ENCODE measurements around the gene PARP12. TPM values are rescaled to one million over a fixed set of nuclear protein-coding genes. Genes with fewer than 3 reads are reported as not detected.
"Not testable (repeated sequence)": the region's sequence is repeated elsewhere in the genome, so short reads cannot be mapped to it uniquely, and the experiment has no call there.

The PARP12 gene, protein sequence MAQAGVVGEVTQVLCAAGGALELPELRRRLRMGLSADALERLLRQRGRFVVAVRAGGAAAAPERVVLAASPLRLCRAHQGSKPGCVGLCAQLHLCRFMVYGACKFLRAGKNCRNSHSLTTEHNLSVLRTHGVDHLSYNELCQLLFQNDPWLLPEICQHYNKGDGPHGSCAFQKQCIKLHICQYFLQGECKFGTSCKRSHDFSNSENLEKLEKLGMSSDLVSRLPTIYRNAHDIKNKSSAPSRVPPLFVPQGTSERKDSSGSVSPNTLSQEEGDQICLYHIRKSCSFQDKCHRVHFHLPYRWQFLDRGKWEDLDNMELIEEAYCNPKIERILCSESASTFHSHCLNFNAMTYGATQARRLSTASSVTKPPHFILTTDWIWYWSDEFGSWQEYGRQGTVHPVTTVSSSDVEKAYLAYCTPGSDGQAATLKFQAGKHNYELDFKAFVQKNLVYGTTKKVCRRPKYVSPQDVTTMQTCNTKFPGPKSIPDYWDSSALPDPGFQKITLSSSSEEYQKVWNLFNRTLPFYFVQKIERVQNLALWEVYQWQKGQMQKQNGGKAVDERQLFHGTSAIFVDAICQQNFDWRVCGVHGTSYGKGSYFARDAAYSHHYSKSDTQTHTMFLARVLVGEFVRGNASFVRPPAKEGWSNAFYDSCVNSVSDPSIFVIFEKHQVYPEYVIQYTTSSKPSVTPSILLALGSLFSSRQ
- 10 to 100 TPM; 25.7 to 28.7 TPM for total RNA-seq

DNA sequence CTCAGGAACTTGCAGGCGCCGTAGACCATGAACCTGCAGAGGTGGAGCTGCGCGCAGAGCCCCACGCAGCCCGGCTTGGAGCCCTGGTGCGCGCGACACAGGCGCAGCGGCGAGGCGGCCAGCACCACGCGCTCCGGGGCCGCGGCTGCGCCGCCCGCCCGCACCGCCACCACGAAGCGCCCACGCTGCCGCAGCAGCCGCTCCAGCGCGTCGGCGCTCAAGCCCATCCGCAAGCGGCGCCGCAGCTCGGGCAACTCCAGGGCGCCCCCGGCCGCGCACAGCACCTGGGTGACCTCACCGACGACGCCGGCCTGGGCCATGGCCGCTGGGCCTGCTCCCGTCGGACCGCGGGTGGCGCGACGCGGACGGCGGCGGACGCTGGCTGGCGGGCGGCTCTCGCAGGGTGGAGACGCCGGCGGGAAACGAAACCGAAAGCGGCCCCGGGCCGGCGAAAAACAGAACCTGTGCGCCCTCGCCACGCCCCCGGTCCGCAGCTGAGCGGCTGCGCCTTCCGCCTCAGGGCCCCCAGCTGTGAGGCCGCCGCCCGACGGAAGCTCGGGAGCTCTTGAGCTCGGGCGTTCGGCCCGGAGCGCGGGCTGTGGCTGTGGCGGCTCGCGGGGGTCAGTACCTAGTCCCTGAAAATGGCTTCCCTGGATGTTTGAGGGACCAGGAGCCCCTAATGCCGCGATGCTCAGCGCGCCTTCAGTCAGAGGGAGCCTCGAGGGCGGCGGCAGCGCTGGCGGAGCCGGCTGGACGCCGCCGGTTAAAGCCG lies at the start of gene PARP12:
Gene PARP12, minus strand, starts transcription at position 424 of the 772 bp plus-strand sequence. Its CDS starts 104 bp downstream, at position 320.
- Mint-ChIP-seq H3K4me3 (peak within 1 kb of the TSS; percentile 78), H3K27ac (peak within 1 kb of the TSS; percentile 75), H3K4me1 (peaks cover 36% of the 10 kb centered on the region), H3K36me3 (ENCODE audit: low read depth) (peaks cover 18% of the 10 kb centered on the region), H3K9me3 (ENCODE audit: low read depth) (peaks cover 16% of the 10 kb centered on the region), H3K27me3 (no peaks in the 10 kb centered on the region)
- intact Hi-C loops (cut with DNase I, micrococcal nuclease): loop anchor here (1.0 to 10.0 kb wide), 9 partner anchors 113 to 1492 kb away; partner anchors contain the start of genes AGK (in 1 of the 2), FMC1 (in 1 of the 2), KDM7A (in 1 of the 2) and MKRN1 (in 1 of the 2)
- POLR2A ChIA-PET: interaction anchor here (0.6 to 1.4 kb wide), 5 partner anchors 15 to 318 kb away, joined by 3 to 5 read pairs (median 4); partner anchors contain the start of gene KDM7A
- CTCF ChIA-PET: interaction anchor here (0.6 to 1.1 kb wide), 5 partner anchors 12 to 326 kb away, joined by 3 read pairs; no protein-coding TSS in a partner anchor
- ATAC-seq: peak; percentile 65
- peak; percentile 91 for DNase-seq

DNA sequence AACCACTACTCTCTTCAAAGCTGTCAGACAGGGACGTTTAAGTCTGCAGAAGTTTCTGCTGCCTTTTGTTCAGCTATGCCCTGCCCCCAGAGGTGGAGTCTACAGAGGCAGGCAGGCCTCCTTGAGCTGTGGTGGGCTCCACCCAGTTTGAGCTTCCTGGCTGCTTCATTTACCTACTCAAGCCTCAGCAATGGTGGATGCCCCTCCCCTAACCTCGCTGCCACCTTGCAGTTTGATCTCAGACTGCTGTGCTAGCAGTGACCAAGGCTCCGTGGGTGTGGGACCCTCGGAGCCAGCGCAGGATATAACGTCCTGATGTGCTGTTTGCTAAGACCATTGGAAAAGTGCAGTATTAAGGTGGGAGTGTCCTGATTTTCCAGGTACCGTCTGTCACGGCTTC lies 46.0 kb upstream of the PARP12 start:
- peaks cover 60% of the 10 kb centered on the region for H3K36me3 Mint-ChIP-seq (ENCODE audit: low read depth)
- DNase-seq; H3K9me3 Mint-ChIP-seq (ENCODE audit: low read depth); H3K4me1 Mint-ChIP-seq; H3K27me3 Mint-ChIP-seq; POLR2A ChIA-PET; intact Hi-C loops (cut with DNase I, micrococcal nuclease); ATAC-seq; H3K4me3 Mint-ChIP-seq; H3K27ac Mint-ChIP-seq: not testable (repeated sequence)
- CTCF ChIA-PET: interaction anchor here (0.6 kb wide), 1 partner anchor 90 kb away, joined by 3 read pairs; no protein-coding TSS in a partner anchor

- DNase-seq: no peak
- H3K4me1 Mint-ChIP-seq: no peaks in the 10 kb centered on the region
- no peaks in the 10 kb centered on the region for H3K27me3 Mint-ChIP-seq
- H3K9me3 Mint-ChIP-seq (ENCODE audit: low read depth): no peaks in the 10 kb centered on the region
- ATAC-seq: no peak
- H3K27ac Mint-ChIP-seq: no peak overlapping the region
- peaks cover 60% of the 10 kb centered on the region for H3K36me3 Mint-ChIP-seq (ENCODE audit: low read depth)
- POLR2A ChIA-PET: no interaction called here
- no peak overlapping the region for H3K4me3 Mint-ChIP-seq
- CTCF ChIA-PET: interaction anchor here (1.6 kb wide), 1 partner anchor 16 kb away, joined by 4 read pairs; no protein-coding TSS in a partner anchor
- intact Hi-C loops (cut with DNase I, micrococcal nuclease): no loop called here
Observed at GRCh38 chr7:140096459-140096858, 33.7 kb upstream of the PARP12 start.

GRCh38 chr7:140093375-140093774 lies 30.6 kb upstream of the PARP12 start:
- ChIA-PET CTCF (no interaction called here), POLR2A (no interaction called here)
- ATAC-seq (no peak), DNase-seq (no peak)
- Mint-ChIP-seq H3K9me3 (ENCODE audit: low read depth) (no peaks in the 10 kb centered on the region), H3K4me3 (no peak overlapping the region), H3K27me3 (no peaks in the 10 kb centered on the region), H3K4me1 (peaks cover 3% of the 10 kb centered on the region), H3K36me3 (ENCODE audit: low read depth) (peaks cover 48% of the 10 kb centered on the region), H3K27ac (no peak overlapping the region)
- intact Hi-C loops (cut with DNase I, micrococcal nuclease): no loop called here

DNA sequence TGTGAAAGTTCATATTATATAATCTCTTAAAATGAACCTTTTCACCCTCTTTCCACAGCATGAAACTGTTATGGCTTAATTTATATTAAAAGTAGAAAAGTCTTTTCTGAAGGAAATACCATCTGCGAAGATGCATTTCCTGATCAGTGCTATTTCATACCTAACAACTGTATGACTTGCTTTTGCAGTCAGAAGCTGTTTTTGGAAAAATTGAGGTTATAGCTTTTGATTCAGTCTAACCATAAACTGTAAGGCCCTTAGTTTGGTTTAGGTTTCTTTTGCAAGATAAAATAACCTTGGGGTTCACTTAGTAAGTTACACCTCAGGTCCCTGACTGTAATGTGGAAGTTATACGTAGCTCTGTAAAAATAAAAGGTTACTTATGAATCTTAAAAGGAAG lies 22.7 kb upstream of the PARP12 start:
- H3K9me3 Mint-ChIP-seq (ENCODE audit: low read depth): no peaks in the 10 kb centered on the region
- no peak overlapping the region for H3K4me3 Mint-ChIP-seq
- intact Hi-C loops (cut with DNase I, micrococcal nuclease): no loop called here
- no peaks in the 10 kb centered on the region for H3K27me3 Mint-ChIP-seq
- no peaks in the 10 kb centered on the region for H3K36me3 Mint-ChIP-seq (ENCODE audit: low read depth)
- peak overlapping the region; percentile 55 for H3K27ac Mint-ChIP-seq
- peak; percentile 42 for ATAC-seq
- no peak for DNase-seq
- CTCF ChIA-PET: no interaction called here
- H3K4me1 Mint-ChIP-seq: peaks cover 34% of the 10 kb centered on the region
- POLR2A ChIA-PET: no interaction called here

GRCh38 chr7:140084972-140085371 lies 22.2 kb upstream of the PARP12 start:
- CTCF ChIA-PET: interaction anchor here (0.5 kb wide), 1 partner anchor 124 kb away, joined by 3 read pairs; no protein-coding TSS in a partner anchor
- H3K27ac Mint-ChIP-seq: peak overlapping the region; percentile 55
- intact Hi-C loops (cut with DNase I, micrococcal nuclease): no loop called here
- H3K9me3 Mint-ChIP-seq (ENCODE audit: low read depth): no peaks in the 10 kb centered on the region
- H3K4me1 Mint-ChIP-seq: peaks cover 34% of the 10 kb centered on the region
- no peaks in the 10 kb centered on the region for H3K36me3 Mint-ChIP-seq (ENCODE audit: low read depth)
- DNase-seq (peak; percentile 62), ATAC-seq (peak; percentile 65)
- H3K27me3 Mint-ChIP-seq: no peaks in the 10 kb centered on the region
- no peak overlapping the region for H3K4me3 Mint-ChIP-seq
- POLR2A ChIA-PET: no interaction called here

DNA sequence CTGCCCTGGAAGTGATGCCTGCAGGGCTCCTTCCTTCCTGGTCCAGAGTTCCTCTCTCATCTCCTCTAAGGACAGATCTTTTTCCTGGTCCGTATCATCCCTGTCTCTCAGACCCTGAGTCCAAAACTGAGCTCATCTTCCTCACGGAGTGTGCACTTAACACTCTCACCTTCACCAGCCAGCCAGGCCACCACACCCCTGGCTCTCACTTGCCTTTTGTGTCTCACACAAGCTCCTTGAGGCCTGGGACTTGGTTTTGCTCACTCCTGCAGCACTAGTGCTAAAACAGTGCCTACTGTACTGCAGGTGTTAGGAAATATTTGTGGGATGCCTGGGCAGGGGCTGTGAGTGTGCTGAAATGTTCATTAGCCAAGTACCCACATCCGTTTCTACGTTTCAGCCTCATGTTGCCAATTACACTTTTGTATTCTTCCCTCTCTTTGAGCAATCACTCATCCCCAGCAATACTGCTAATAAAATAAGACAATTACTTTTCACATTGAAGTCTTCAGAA lies 21.4 kb upstream of the PARP12 start:
- no peaks in the 10 kb centered on the region for H3K36me3 Mint-ChIP-seq (ENCODE audit: low read depth)
- no peak overlapping the region for H3K27ac Mint-ChIP-seq
- DNase-seq (peak; percentile 28), ATAC-seq (peak; percentile 49)
- no peaks in the 10 kb centered on the region for H3K9me3 Mint-ChIP-seq (ENCODE audit: low read depth)
- peaks cover 34% of the 10 kb centered on the region for H3K4me1 Mint-ChIP-seq
- no peak overlapping the region for H3K4me3 Mint-ChIP-seq
- intact Hi-C loops (cut with DNase I, micrococcal nuclease): no loop called here
- H3K27me3 Mint-ChIP-seq: no peaks in the 10 kb centered on the region
- ChIA-PET CTCF (interaction anchor here (0.5 to 1.6 kb wide), 4 partner anchors 10 to 359 kb away, joined by 3 to 5 read pairs (median 4); no protein-coding TSS in a partner anchor), POLR2A (no interaction called here)

DNA sequence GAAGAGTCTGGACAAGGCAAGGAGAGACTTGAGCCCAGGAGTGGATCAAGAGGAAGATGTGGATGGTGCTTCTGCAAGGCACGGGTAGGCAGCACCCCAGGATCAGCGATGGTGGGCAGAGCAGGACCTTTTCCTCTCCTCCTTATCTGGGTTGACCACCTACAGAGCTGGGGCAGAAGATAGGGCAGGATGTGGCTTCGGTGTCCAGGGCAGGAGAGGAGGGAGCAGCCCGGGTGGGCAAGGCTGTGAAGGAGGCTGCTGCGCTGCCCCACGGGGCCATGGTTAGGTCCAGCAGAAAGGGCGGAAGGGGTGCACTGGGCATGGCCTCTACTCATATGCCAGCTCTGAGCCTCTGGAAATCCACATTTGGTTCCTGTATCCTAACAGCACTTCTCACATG lies 20.0 kb upstream of the PARP12 start:
- intact Hi-C loops (cut with DNase I, micrococcal nuclease): no loop called here
- peaks cover 32% of the 10 kb centered on the region for H3K4me1 Mint-ChIP-seq
- DNase-seq: no peak
- no peak overlapping the region for H3K4me3 Mint-ChIP-seq
- ChIA-PET POLR2A (no interaction called here), CTCF (interaction anchor here (1.5 to 1.6 kb wide), 2 partner anchors 9 to 15 kb away, joined by 4 to 5 read pairs; no protein-coding TSS in a partner anchor)
- no peak for ATAC-seq
- H3K27ac Mint-ChIP-seq: peak overlapping the region; percentile 3
- H3K9me3 Mint-ChIP-seq (ENCODE audit: low read depth): no peaks in the 10 kb centered on the region
- no peaks in the 10 kb centered on the region for H3K27me3 Mint-ChIP-seq
- no peaks in the 10 kb centered on the region for H3K36me3 Mint-ChIP-seq (ENCODE audit: low read depth)

DNA sequence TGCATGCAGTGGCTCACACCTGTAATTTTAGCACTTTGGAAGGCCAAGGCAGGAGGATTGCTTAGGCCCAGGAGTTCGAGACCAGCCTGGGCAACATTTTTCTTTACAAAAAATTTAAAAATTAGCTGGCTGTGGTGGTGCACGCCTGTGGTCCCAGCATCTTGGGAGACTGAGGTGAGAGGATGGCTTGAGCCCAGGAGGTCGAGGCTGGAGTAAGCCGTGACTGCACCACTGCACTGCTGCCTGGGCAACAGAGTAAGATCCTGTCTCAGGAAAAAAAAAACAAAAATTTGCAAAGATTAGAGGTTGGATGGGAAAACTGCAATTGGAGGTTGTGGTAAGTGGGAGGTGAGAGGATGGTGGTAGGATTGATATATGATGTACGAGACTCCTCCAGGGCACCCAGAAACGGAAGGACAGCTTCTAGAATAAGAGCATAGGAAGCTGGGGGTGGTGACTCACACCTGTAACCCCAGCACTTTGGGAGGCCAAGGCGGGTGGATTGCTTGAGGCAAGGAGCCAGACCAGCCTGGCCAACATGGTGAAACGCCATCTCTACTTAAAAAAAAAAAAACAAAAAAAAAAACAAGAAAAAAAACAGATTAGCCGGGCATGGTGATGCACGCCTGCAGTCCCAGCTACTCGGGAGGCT lies 19.1 kb upstream of the PARP12 start:
- no peak for ATAC-seq
- Mint-ChIP-seq H3K9me3 (ENCODE audit: low read depth) (no peaks in the 10 kb centered on the region), H3K27ac (no peak overlapping the region), H3K4me1 (peaks cover 32% of the 10 kb centered on the region), H3K36me3 (ENCODE audit: low read depth) (no peaks in the 10 kb centered on the region), H3K4me3 (no peak overlapping the region), H3K27me3 (no peaks in the 10 kb centered on the region)
- POLR2A ChIA-PET: interaction anchor here (0.7 kb wide), 1 partner anchor 11 kb away, joined by 6 read pairs; no protein-coding TSS in a partner anchor
- CTCF ChIA-PET: no interaction called here
- DNase-seq: no peak
- intact Hi-C loops (cut with DNase I, micrococcal nuclease): no loop called here

GRCh38 chr7:140080919-140081318 lies 18.2 kb upstream of the PARP12 start:
- DNase-seq (no peak), ATAC-seq (no peak)
- H3K27me3 Mint-ChIP-seq: no peaks in the 10 kb centered on the region
- H3K4me1 Mint-ChIP-seq: peaks cover 27% of the 10 kb centered on the region
- no peak overlapping the region for H3K27ac Mint-ChIP-seq
- H3K36me3 Mint-ChIP-seq (ENCODE audit: low read depth): no peaks in the 10 kb centered on the region
- intact Hi-C loops (cut with DNase I, micrococcal nuclease): no loop called here
- H3K4me3 Mint-ChIP-seq: no peak overlapping the region
- H3K9me3 Mint-ChIP-seq (ENCODE audit: low read depth): no peaks in the 10 kb centered on the region
- POLR2A ChIA-PET: no interaction called here
- CTCF ChIA-PET: no interaction called here
